ENCODE measurements around the gene INTS11. TPM values are rescaled to one million over a fixed set of nuclear protein-coding genes. Genes with fewer than 3 reads are reported as not detected.
"Not testable (repeated sequence)": the region's sequence is repeated elsewhere in the genome, so short reads cannot be mapped to it uniquely, and the experiment has no call there.

Gene INTS11
- total and polyA plus RNA-seq, 2 of the 8 experiments (the other 6 are each of a cell fraction or from before 2014, with no cell fraction given) = 113 to 243 TPM

GRCh38 chr1:1370094-1370493 lies 45.6 kb upstream of the INTS11 start:
- H3K9me3 ChIP-seq (ENCODE audit: insufficient read depth in 2 of 2, low read depth in 1 of 2, low read length in 1 of 2) = peaks cover 12 to 18% of the 10 kb centered on the region in 2 experiments; a peak in 3 of 4 replicates
- ChIA-PET POLR2A (ENCODE audit: partially characterized antibody) (interaction anchor here (0.7 to 33.4 kb wide), 8 partner anchors 11 to 136 kb away, joined by 3 to 719 read pairs (median 13); partner anchors contain the start of genes CCNL2, MRPL20 and MXRA8), CTCF (ENCODE audit: partially characterized antibody) (interaction anchor here (0.6 to 4.5 kb wide), 12 partner anchors 11 to 296 kb away, joined by 3 to 40 read pairs (median 4); partner anchors contain the start of genes DVL1 and MXRA8)
- H4K91ac ChIP-seq (replicated peaks; ENCODE audit: insufficient read length, low read length); H2BK5ac ChIP-seq (ENCODE audit: low read depth, low read length); H3K56ac ChIP-seq (replicated peaks; ENCODE audit: insufficient read length, low read depth, low read length); H3K23ac ChIP-seq (ENCODE audit: insufficient read length); H4K8ac ChIP-seq (ENCODE audit: extremely low read depth, insufficient read depth, low read length); DNase-seq (ENCODE audit: low read depth in 1 of 2, low spot score in 2 of 2); H3K79me1 ChIP-seq (ENCODE audit: low read depth, low read length); H3K4me2 ChIP-seq (ENCODE audit: insufficient read depth in 1 of 2, low read depth in 2 of 2, low read length in 2 of 2); FAIRE-seq; H3K4me3 ChIP-seq (ENCODE audit: extremely low read depth in 1 of 4, insufficient read depth in 2 of 4, low read depth in 3 of 4, low read length in 4 of 4); H3K27ac ChIP-seq (ENCODE audit: low read depth, low read length); H3K9ac ChIP-seq (replicated peaks in 1 of 4; ENCODE audit: extremely low read depth in 1 of 4, low read depth in 3 of 4, low read length in 3 of 4); H2BK20ac ChIP-seq (ENCODE audit: low read length); H2BK12ac ChIP-seq (ENCODE audit: low read depth, low read length); H3K27me3 ChIP-seq (replicated peaks in 1 of 4; ENCODE audit: control insufficient read depth in 3 of 4, extremely low read depth in 1 of 4, insufficient read depth in 3 of 4, low read length in 3 of 4); H3K18ac ChIP-seq (ENCODE audit: extremely low read depth, low read length); H3K36me3 ChIP-seq (ENCODE audit: control insufficient read depth in 2 of 4, insufficient read depth in 4 of 4, low read length in 3 of 4); H2BK120ac ChIP-seq (replicated peaks; ENCODE audit: low read depth, low read length); H2AK5ac ChIP-seq (ENCODE audit: low read depth, low read length); H2AFZ ChIP-seq (ENCODE audit: low read length); H2BK15ac ChIP-seq (ENCODE audit: low read length); H3K4ac ChIP-seq (replicated peaks; ENCODE audit: insufficient read length, low read depth, low read length); H3K14ac ChIP-seq (ENCODE audit: insufficient read length); H4K5ac ChIP-seq (ENCODE audit: insufficient read length, low read depth, low read length): not testable (repeated sequence)
- H4K20me1 ChIP-seq (replicated peaks in 1 of 2; ENCODE audit: control insufficient read depth in 1 of 2, insufficient read depth in 2 of 2, low read length in 2 of 2) = peaks cover 0 to 17% of the 10 kb centered on the region in 2 experiments
- H3K23me2 ChIP-seq (ENCODE audit: low read depth, low read length) = peaks cover 24% of the 10 kb centered on the region; the same call in 1 of the 2 replicates
- peaks cover 0 to 12% (median 9%) of the 10 kb centered on the region in 4 experiments; a peak in 5 of 7 replicates for H3K4me1 ChIP-seq (replicated peaks in 1 of 4; ENCODE audit: control insufficient read depth in 3 of 4, insufficient read depth in 4 of 4, low read length in 3 of 4)
- 95% methylated on average over 14 of the region's 14 CpGs; no CpG with 5 or more reads in 1 of the 2 experiments for WGBS, 2 experiments (ENCODE audit: extremely low coverage in 1 of 2, insufficient coverage in 1 of 2, insufficient read length in 1 of 2, insufficient replicate concordance in 2 of 2, low coverage in 1 of 2, low lambda C conversion rate in 2 of 2, missing lambda C conversion rate in 1 of 2)
- peaks cover 5 to 17% of the 10 kb centered on the region in 2 experiments; a peak in 3 of 4 replicates for H3K79me2 ChIP-seq (ENCODE audit: control insufficient read depth in 1 of 2, insufficient read depth in 2 of 2, low read length in 2 of 2)

Measured in H1 (cell line).